Smooth muscle cell of the brain vasculature (primary cell): ENCODE measurements around the gene TPST2.
"Not testable (repeated sequence)": the region's sequence is repeated elsewhere in the genome, so short reads cannot be mapped to it uniquely, and the experiment has no call there.

Experiments
- DNase-seq: peaks from one replicate; pipeline ENCODE4 v3.0.0-alpha.2; 2012; ENCODE audit warnings: low read depth, low spot score

TPST2 gene

GRCh38 chr22:26534171-26534855 is 55.6 kb downstream of the TPST2 start:
- no peak for DNase-seq

GRCh38 chr22:26529345-26529744 is 60.6 kb downstream of the TPST2 start:
- no peak for DNase-seq

DNA sequence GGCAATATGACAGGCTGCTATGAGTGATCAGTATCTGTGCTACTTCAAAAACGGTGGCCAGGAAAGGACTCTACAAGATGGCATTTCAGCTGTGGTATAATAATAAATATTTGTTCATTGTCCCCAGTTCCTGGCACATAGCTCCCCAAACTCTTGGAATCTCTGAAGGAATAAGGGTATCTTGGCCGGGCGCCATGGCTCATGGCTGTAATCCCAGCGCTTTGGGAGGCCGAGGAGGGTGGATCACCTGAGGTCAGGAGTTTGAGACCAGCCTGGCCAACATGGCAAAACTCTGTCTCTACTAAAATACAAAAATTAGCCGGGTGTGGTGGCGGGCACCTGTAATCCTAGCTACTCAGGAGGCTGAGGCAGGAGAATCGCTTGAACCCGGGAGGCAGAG is 61.4 kb downstream of the TPST2 start:
- DNase-seq: not testable (repeated sequence)

- DNase-seq: no peak
Observed at GRCh38 chr22:26527574-26528465, 62.1 kb downstream of the TPST2 start.

DNA sequence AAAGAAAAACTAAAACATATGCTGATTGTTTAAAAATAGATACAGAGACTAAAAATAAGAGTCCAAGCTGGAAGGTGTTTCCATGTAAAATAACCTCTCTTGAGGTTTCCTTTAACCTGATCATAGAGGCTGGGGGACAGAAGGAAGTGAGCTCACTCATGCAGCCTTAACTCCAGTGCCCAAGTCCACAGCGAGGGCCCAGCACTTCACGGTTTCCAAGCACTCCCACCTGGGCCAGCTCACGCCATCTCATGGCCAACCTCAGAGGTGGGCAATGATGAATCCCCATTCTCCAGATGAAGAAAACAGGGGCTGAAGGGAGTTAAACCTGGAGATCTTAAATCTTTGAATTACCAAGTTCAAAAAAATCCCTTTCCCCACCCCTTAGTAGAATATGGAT is 62.8 kb downstream of the TPST2 start:
- DNase-seq: no peak

GRCh38 chr22:26525946-26526564 is 63.9 kb downstream of the TPST2 start:
- DNase-seq: no peak

DNA sequence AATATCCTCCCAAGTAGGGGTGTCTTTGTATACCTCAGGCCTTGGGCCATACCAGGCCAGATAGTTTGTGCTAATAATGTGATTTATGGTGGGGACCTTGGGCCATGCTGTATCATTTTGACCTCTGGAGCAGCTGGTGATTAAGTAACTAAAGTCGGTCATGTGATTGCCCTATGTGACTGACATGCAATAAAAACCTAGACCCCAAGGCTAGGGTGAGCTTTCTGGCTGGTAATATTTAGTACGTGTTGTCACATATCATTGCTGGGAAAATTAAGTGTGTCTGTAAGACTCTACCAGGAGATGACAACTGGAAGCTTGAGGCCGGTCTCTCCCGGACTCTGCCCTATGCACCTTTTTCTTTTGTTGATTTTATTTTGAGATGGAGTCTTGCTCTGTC is 65.1 kb downstream of the TPST2 start:
- DNase-seq: no peak

DNA sequence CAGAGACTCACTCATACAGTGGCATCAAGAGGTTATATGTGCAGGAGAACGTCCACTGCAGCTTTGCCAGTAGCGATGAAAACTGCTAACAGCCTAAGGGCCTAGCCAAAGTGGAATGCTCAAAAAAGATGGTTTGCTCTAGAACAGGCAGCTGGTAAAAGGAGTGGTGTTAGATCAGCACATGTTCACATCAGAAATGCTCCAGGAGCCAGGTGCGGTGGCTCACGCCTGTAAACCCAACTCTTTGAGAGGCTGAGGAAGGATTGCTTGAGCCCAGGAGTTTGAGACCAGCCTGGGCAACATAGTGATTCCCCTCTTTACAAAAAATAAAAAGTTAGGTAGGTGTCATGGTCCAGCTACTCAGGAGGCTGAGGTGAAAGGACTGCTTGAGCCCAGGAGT is 67.3 kb downstream of the TPST2 start:
- no peak for DNase-seq

DNA sequence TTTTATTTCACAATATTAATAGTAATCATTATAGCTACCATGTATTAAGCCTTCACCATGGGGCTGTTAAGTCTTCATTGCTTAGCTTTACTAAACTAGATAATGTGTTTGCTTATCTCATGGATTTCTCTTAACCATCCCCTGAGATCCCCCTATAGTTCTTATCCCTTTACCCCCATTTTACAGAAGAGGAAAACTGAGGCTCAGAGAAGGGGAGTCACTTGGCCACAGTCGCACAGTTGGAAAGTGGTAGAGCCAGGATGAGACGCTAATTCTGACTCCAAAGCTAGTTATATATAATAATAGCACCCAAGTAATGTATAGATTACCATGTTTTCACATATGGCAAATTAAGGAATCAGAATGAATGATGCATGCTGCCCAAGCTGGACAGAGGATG is 67.9 kb downstream of the TPST2 start:
- no peak for DNase-seq

- DNase-seq: no peak
Observed at GRCh38 chr22:26517429-26517828, 72.5 kb downstream of the TPST2 start.

DNA sequence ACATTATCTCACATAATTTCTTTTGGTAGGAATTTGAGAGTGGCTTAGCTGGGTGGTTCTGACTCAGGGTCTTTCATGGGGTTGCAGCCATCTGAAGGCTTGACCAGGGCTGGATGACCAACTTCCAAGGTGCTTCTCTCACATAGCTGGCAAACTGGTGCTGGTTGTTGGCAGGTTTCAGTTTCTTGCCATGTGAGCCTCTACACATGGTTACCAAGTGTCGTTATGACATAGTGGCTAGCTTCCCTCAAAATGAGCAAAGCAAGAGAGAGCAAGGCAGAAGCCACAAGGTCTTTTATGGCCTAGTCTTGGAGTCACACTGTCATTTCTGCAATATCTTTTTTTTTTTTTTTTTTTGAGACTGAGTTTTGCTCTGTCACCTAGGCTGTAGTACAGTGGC is 73.4 kb downstream of the TPST2 start:
- no peak for DNase-seq

- no peak for DNase-seq
Observed at GRCh38 chr22:26515931-26516330, 74.0 kb downstream of the TPST2 start.

DNA sequence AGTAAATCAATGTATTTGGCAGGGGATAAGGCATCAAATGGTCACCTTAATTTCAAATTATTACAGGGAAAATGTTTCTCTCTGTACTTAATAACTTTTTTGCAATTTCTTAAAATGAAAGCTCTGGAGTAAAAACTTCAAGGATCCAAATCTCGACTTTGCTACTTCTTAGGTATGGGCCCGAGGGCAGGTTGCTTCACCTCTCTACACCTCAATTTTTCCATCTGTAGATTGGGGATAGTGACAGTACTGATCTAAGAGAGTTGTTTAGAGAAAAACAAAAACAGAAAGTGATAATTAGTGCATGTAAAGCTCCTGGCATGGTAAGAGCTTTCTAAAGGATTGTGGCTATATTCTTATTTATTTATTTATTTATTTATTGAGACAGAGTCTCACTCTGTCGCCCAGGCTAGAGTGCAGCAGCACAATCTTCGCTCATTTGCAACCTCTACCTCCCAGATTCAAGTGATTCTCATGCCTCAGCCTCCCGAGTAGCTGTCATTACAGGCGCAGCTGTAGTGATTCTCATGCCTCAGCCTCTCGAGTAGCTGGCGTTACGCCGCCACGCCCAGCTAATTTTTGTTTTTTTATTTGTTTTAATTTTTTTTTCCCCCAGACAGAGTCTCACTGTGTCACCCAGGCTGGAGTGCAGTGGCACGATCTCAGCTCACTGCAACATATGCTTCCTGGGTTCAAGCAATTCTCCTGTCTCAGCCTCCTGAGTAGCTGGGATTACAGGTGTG is 75.3 kb downstream of the TPST2 start:
- no peak for DNase-seq

DNA sequence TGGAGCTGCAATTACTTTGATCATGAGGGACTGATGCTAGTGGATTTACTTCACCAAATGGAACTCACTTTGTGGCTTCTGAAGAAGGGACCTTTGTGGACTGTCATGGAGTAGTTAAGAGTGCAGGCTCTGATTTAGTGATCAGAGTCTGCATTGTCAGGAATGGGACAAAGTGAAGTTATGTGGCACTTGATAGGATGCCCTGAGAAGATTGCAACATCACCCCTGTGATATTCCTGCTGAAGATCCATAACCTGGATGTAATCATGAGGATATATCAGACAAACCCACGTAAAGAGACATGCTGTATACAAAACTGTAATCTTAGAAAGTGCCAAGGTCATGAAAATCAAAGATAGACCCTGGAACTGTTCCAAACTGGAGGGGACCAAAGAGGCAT is 76.1 kb downstream of the TPST2 start:
- DNase-seq: no peak

DNA sequence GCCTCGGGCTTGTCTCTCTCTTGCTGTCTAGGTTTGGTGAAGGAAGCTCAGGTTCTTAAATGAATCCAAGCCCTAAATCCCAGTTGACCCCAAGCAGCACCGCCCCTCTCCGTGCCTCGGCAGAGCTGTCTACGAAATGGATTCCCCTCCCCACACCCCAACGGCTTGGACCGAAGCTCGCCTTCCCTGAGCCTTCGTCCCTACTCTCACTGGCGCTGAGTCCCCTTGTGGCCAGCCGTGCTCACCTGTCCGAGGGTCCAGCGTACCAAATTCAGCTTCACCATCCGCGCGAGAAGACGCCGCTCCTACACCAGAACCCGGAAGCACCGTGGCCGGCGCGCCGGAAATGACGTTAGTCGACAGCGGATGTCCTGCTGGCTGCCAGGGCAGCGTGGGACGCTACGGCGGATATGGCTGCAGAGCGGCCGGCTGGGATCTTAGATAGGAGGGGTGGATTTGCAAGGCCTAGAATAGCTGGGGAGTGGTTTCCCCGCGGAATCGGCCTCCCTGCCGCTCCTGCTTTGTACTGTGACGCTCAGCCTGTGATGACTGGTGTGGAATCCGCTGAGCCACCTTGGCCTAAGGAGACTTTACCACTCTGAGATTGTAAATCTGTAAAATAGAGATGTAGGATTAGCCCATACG is 77.7 kb downstream of the TPST2 start, which contains the start of gene TFIP11:
Gene TFIP11, minus strand, starts transcription at position 325 of the 645 bp plus-strand sequence. CDS start 2,201 bp downstream, outside the sequence.
- DNase-seq: peak; percentile 77

DNA sequence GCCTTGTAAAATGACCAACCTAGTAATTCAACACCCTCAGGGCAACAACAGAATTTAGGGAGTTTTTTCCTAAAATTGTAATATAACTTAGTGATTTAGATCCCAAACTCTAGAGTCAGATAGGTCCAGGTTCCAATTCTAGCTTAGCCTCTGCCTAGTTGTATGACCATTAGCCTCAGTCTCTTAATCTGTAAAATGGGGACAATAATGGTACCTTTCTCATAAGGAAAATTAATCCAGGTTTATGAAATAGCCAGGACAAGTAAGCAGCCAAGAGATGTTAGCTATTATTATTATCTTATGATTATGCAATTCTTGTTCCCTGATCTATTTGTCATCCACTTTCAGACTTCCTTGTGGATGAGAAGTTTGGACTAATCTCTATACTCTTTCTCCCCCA is 81.8 kb downstream of the TPST2 start:
- no peak for DNase-seq

DNA sequence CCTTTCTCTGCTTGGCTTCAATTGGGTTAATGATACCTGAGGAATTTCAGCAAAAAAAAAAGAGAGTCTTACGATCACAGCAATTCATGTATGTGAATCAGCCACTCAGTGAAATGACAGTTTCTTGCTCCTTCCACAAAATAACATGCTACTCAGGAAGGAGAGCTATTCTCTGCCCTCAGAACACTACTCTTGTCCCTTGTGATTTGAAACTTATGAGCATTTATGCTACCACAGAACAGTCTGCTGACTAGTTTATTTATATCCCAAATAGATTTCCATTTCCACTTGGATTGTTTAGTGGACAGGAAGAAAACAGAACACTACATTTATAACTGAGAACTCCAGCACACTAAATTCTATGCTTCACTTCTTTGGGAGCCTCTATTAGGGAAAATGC is 86.2 kb downstream of the TPST2 start:
- DNase-seq: no peak

GRCh38 chr22:26502688-26503561 is 87.0 kb downstream of the TPST2 start:
- DNase-seq: no peak

DNA sequence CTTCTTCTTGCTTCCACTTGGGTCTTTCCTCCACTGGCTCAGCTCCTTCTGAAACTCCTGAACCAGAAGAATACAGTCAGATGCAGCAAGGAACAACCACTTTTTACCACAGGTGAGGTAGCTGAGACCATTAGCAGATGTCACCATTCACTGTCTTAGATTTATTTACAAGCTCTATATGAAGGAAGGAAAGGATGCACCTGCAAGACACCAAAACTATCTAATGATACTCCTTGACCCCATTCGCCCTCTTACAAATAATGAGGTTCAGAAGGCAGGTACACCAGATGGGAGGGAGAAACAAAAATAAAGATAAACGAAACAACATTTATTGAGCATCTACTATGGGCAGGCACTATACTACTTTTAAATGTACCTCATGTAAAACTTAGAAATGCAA is 87.9 kb downstream of the TPST2 start:
- no peak for DNase-seq

DNA sequence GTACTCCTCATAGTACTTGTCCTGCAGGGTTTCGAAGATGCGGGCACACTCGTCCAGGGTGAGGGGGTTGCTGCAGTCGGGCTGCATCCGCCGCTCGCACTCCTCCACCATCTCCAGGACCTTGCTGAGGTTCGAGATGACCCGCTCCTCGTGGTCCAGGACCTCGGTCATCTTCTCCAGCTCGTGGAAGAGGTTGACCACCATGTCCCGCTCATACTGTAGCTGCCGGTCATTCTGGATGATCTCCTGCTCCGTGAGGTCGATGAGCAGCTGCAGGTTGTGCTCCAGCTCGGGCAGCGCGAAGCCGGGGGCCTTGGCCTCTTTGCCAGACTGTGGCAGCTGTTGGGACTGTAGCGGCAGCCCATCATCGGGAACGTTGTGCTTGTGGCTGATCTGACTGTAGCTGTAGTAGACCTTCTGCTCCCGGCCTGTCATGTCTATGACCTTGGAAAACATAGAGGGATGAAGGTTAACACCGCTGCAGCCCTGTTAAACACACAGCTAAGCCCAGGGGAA is 90.7 kb downstream of the TPST2 start:
- DNase-seq: no peak
